HS-27A (cell line): ENCODE data around the gene LDLRAD2.
"Not testable (repeated sequence)": the region's sequence is repeated elsewhere in the genome, so short reads cannot be mapped to it uniquely, and the experiment has no call there.

ENCODE experiments used
- DNase-seq: peaks from one replicate; pipeline ENCODE4 v3.0.0-alpha.2; 2012; ENCODE audit warnings: low read depth, missing footprints

Gene LDLRAD2

GRCh38 chr1:21824926-21825325 is 12.9 kb downstream of the LDLRAD2 start:
- DNase-seq: no peak

- no peak for DNase-seq
These were observed 13.3 kb downstream of the LDLRAD2 start for GRCh38 chr1:21825393-21825792.

DNA sequence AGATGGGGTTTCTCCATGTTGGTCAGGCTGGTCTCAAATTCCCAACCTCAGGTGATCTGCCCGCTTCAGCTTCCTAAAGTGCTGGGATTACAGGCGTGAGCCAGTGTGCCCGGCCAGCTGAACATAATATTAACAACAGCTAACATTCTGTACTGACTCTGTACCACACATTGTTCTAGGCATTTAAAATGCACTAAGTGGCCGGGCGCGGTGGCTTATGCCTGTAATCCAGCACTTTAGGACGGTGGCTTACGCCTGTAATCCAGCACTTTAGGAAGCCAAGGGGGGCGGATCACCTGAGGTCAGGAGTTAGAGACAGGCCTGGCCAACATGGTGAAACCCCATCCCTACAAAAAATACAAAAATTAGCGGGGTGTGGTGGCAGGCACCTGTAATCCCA is 14.6 kb downstream of the LDLRAD2 start:
- DNase-seq: not testable (repeated sequence)

GRCh38 chr1:21827141-21827679 is 15.1 kb downstream of the LDLRAD2 start:
- DNase-seq: no peak

DNA sequence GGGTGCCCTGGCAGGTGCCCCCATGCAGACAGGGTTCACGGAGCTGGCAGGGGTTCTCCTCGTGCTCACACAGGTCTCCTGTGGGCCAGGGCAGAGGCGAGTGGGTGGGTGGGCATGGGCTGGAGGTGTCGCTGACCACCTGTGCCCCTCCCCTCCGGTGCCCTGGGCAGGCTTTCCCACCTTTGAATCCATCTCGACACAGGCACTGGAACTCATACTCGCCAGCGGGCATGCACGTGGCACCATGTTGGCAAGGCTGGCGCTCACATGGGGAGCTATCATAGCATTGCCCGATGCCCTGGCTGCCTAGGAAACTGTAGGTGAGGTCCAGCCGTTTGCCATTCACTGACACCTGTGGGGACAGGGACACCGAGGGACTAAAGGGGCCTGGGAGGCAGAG is 16.0 kb downstream of the LDLRAD2 start:
- no peak for DNase-seq

DNA sequence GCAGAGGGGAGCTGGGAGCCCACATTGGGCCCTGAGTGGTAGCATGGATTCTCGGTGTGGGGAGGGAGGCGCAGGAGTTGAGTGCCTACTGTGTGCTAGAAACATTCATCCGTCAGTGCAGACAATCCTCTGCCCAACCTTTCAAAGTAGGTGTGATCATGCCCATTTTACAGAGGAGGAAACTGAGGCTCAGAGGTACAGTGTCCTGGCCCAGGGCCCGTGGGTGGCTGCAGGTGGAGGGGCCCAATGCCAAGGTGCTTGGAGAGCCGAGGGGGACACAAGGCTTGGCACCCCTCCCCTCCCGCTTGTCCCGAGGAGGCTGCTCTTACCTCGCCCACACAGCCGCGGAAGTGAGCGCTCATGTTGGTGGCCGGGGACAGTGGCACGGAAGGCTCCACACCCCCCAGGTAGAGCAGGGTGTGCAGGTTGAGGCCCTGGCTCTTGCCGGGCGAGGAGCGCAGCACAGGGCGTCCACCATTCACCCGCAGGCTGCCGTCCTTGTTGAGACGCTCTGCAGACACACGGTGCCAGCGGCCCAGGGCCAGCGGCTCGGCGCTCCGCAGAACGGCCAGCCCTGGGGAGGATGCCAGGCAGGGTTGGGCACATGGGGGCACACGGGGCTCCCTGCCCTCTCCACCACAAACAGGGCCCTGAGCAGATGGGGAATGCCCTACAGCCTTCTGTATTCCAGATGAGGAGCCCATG is 16.6 kb downstream of the LDLRAD2 start:
- DNase-seq: no peak

DNA sequence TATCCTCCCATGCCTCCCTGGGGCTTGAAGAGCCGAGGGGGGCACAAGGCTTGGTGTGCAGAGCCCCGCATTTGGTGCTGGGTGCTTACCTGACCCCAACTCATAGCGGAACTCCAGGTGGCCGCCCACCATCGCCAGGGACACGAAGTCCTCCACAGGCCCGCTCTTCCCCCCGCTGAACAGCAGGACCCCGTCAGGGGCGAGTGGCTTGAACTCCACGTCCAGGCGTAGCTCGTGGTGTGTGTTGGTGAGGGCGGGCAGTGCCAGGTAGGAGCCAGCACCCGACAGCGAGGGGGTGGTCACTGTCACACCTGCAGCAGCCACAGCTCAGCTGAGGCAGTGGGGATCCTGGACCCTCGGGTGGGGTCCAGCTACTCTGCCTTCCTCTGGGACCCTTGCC is 17.2 kb downstream of the LDLRAD2 start:
- DNase-seq: no peak

DNA sequence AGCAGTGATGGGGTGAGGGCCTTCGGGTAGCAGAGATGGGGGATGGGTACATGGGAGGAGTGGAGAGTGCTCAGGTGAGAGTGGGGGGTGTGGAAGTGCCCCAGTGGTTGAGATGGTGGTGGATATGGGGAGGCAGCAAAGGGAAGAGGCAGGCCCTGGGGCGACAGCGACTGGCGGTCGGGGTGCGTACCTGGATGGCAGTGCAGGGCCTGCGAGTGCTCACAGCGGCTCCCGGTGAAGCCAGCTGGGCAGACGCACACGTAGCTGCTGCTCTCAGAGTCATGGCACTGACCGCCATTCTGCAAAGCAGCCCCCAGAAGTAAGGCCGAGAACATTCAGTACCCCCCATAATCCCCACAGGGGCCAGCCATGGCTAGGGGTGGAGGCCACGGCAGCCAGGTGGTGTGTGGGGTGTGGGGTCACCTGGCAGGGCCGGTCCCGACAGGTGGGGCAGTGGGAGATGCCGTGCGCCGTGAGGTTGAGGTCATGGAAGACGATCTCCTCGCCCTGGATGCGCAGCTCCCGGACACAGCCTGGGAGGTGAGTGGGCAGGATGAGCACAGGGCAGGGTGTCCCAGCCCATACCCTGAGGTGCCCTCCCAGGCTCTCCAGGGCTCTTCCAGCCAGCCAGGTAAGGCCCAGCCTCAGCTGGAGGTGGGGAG is 18.9 kb downstream of the LDLRAD2 start:
- DNase-seq: no peak

- DNase-seq: no peak
These were observed 19.4 kb downstream of the LDLRAD2 start for GRCh38 chr1:21831454-21831970.

- no peak for DNase-seq
These were observed 21.4 kb downstream of the LDLRAD2 start for GRCh38 chr1:21833392-21833976.

GRCh38 chr1:21834094-21834493 is 22.0 kb downstream of the LDLRAD2 start:
- DNase-seq: no peak

- DNase-seq: no peak
These were observed 22.6 kb downstream of the LDLRAD2 start for GRCh38 chr1:21834666-21835065.

GRCh38 chr1:21836010-21836409 is 23.9 kb downstream of the LDLRAD2 start:
- no peak for DNase-seq

DNA sequence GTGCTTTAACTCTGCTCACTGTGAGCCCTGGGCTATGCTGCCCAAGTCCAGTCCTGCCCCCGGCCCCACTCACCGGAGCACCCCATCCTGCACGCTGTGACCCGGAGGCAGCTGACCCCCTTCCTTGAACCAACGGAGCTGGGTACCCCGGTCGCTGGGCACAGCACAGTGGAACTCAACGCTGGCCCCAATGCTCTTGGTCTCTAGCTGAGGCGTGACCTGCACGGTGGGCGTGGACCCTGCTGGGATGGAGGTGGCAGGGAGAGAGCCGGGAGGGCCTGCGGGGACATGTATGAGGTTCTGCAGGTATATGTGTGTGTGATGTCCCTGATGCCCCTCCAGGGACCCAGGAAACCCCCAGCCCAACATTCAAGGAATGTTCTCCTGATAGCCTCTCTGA is 24.7 kb downstream of the LDLRAD2 start:
- no peak for DNase-seq

DNA sequence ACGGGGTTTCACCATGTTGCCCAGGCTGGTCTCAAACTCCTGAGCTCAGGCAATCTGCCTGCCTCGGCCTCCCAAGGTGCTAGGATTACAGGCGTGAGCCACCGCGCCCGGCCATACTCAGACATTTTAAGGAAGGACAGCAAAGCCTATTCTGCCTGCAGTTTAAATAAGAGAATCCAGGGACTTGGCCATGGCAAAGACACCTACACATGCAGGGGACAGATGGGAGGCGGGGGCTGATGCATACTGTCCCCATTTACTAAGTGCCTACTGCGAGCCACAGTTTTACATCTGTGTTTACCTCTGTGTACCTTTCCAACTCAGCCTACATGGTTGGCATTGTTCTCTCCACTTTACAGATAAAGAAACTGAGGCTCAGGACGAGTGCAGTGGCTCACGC is 25.4 kb downstream of the LDLRAD2 start:
- DNase-seq: no peak

GRCh38 chr1:21838359-21839157 is 26.5 kb downstream of the LDLRAD2 start:
- no peak for DNase-seq

DNA sequence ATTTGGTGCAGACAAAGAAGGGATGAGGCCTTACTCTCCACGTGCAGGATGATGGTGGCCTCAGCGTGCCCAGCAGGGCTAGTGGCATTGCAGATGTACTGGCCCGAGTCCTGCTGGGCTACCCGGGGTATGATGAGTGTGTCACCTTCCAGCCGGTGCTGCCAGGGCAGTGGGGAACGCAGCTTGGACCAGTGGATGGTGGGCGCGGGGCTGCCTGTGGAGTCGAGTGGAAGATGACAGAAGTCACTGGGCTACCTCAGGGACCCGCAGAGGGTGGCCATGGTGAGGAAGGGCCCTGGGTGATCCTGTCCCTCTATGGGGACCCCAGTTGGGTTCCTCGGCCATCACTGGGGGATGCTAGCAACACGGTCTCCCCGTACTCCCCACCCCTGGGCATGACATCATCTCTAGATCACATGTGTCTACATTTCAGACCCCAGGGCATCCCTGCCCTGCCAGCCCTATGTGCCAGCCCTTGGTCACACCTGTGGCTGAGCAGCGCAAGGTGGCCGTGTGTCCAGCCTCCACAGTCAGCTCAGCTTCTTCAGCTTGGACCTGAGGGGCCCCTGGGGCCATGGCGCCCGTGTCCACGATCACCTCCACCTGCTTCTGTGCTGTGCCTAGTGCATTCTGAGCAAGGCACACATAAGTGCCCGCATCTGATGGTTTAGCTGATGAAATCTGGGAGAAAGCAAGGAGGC is 27.4 kb downstream of the LDLRAD2 start:
- DNase-seq: no peak

DNA sequence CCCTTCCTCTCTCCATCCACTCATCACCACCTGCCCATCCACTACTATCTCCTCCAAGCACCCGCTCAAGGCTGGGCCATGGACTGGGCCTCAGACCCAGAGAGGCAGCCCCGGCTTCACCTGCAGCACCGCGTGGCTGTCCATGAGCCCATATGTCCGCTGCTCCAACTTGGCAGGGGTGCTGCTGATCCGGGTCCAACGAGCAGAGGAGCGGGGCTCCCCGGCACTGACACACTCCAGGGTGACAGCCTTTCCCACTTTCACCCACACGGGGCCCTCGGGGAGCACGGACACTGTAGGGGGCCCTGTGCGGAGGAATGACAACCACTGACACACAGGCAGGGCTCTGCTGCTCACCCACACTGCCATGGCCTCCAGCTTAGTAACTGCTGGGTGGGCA is 28.9 kb downstream of the LDLRAD2 start:
- no peak for DNase-seq

GRCh38 chr1:21841852-21842466 is 29.9 kb downstream of the LDLRAD2 start:
- DNase-seq: no peak

GRCh38 chr1:21842606-21843162 is 30.6 kb downstream of the LDLRAD2 start:
- DNase-seq: no peak

- no peak for DNase-seq
These were observed 31.1 kb downstream of the LDLRAD2 start for GRCh38 chr1:21843208-21843607.
